Measurements from ENCODE around the gene COBL.

The COBL gene

GRCh38 chr7:51274955-51275354 is 41.7 kb downstream of the COBL start:
- no peak for DNase-seq

GRCh38 chr7:51274001-51274400 is 42.6 kb downstream of the COBL start:
- DNase-seq: no peak

- no peak for DNase-seq
Measured at GRCh38 chr7:51273360-51273759, 43.2 kb downstream of the COBL start.

- DNase-seq: no peak
Measured at GRCh38 chr7:51270965-51271364, 45.6 kb downstream of the COBL start.

GRCh38 chr7:51269911-51270310 is 46.7 kb downstream of the COBL start:
- DNase-seq: no peak

- no peak for DNase-seq
Measured at GRCh38 chr7:51269321-51269720, 47.3 kb downstream of the COBL start.

- DNase-seq: no peak
Measured at GRCh38 chr7:51268859-51269258, 47.8 kb downstream of the COBL start.

GRCh38 chr7:51267169-51267568 is 49.4 kb downstream of the COBL start:
- DNase-seq: no peak

GRCh38 chr7:51265066-51265907 is 51.3 kb downstream of the COBL start:
- DNase-seq: no peak

GRCh38 chr7:51263631-51264484 is 52.8 kb downstream of the COBL start:
- no peak for DNase-seq

- DNase-seq: no peak
Measured at GRCh38 chr7:51262796-51263531, 53.6 kb downstream of the COBL start.

GRCh38 chr7:51261950-51262795 is 54.4 kb downstream of the COBL start:
- no peak for DNase-seq

- no peak for DNase-seq
Measured at GRCh38 chr7:51261117-51261835, 55.3 kb downstream of the COBL start.

GRCh38 chr7:51260516-51260915 is 56.1 kb downstream of the COBL start:
- no peak for DNase-seq

GRCh38 chr7:51259766-51260165 is 56.8 kb downstream of the COBL start:
- DNase-seq: no peak

GRCh38 chr7:51256916-51257315 is 59.7 kb downstream of the COBL start:
- no peak for DNase-seq

- DNase-seq: no peak
Measured at GRCh38 chr7:51256209-51256781, 60.3 kb downstream of the COBL start.

- no peak for DNase-seq
Measured at GRCh38 chr7:51255536-51256208, 60.9 kb downstream of the COBL start.

- no peak for DNase-seq
Measured at GRCh38 chr7:51255036-51255435, 61.6 kb downstream of the COBL start.

GRCh38 chr7:51253157-51253556 is 63.5 kb downstream of the COBL start:
- DNase-seq: no peak

- DNase-seq: no peak
Measured at GRCh38 chr7:51251290-51251689, 65.3 kb downstream of the COBL start.

Data from left hindlimb (tissue), 1 donor.